HL-60/S4 (cell line): ENCODE data around the gene TCF23.
"Not testable (repeated sequence)": the region's sequence is repeated elsewhere in the genome, so short reads cannot be mapped to it uniquely, and the experiment has no call there.

ENCODE experiments used
- in situ Hi-C: fragments of 300-500 bp; cut with MboI; formaldehyde crosslinking; loops from 2 replicates; pipeline ENCODE4 v1.14.3; 2022; ENCODE audit warnings: low sequenced_read_pairs

TCF23 gene

GRCh38 chr2:27148801-27149439 is at the start of gene TCF23:
Gene TCF23 (plus strand): TSS chr2:27149004. CDS start chr2:27149134, 130 bp downstream.
- in situ Hi-C loops = no loop called here

GRCh38 chr2:27099334-27099955 is 49.4 kb upstream of the TCF23 start:
- in situ Hi-C loops = loop anchor here (10.0 kb wide), 1 partner anchor 185 kb away; the partner anchor contains the start of gene TRIM54

GRCh38 chr2:27100036-27100435 is 48.8 kb upstream of the TCF23 start:
- in situ Hi-C loops = no loop called here

- in situ Hi-C loops = no loop called here
Measured at GRCh38 chr2:27102329-27102728, 46.5 kb upstream of the TCF23 start.

- in situ Hi-C loops = no loop called here
Measured at GRCh38 chr2:27105981-27106380, 42.8 kb upstream of the TCF23 start.

GRCh38 chr2:27108221-27108620 is 40.6 kb upstream of the TCF23 start:
- in situ Hi-C loops = no loop called here

GRCh38 chr2:27109083-27109482 is 39.7 kb upstream of the TCF23 start:
- in situ Hi-C loops = no loop called here

- in situ Hi-C loops = not testable (repeated sequence)
Measured at GRCh38 chr2:27110603-27111352, 38.0 kb upstream of the TCF23 start.

GRCh38 chr2:27111392-27112078 is 37.3 kb upstream of the TCF23 start:
- in situ Hi-C loops = not testable (repeated sequence)

GRCh38 chr2:27115519-27115918 is 33.3 kb upstream of the TCF23 start:
- in situ Hi-C loops = no loop called here

- in situ Hi-C loops = no loop called here
Measured at GRCh38 chr2:27117995-27118524, 30.7 kb upstream of the TCF23 start.

GRCh38 chr2:27118525-27119329 is 30.1 kb upstream of the TCF23 start, which contains the start of gene CGREF1:
Gene CGREF1 (minus strand): TSS chr2:27119128. CDS start chr2:27104366, 14,762 bp downstream.
- in situ Hi-C loops = no loop called here

- in situ Hi-C loops = not testable (repeated sequence)
Measured at GRCh38 chr2:27119330-27119670, 29.5 kb upstream of the TCF23 start.

GRCh38 chr2:27121906-27122305 is 26.9 kb upstream of the TCF23 start:
- in situ Hi-C loops = no loop called here

GRCh38 chr2:27122791-27123190 is 26.0 kb upstream of the TCF23 start:
- in situ Hi-C loops = no loop called here

GRCh38 chr2:27123302-27124150 is 25.3 kb upstream of the TCF23 start, which contains the start of gene ABHD1:
Gene ABHD1 (plus strand): TSS chr2:27123815. CDS start chr2:27123949, 134 bp downstream.
- in situ Hi-C loops = no loop called here

GRCh38 chr2:27125104-27125503 is 23.7 kb upstream of the TCF23 start:
- in situ Hi-C loops = no loop called here

- in situ Hi-C loops = no loop called here
Measured at GRCh38 chr2:27126252-27126710, 22.5 kb upstream of the TCF23 start.
